Medulla oblongata (tissue), 1 donor: ENCODE data around the gene CPXM2.

Experiments
- DNase-seq: peaks from one replicate; pipeline ENCODE4 v3.0.0-alpha.2; 2015; ENCODE audit errors: extremely low spot score

CPXM2 gene

DNA sequence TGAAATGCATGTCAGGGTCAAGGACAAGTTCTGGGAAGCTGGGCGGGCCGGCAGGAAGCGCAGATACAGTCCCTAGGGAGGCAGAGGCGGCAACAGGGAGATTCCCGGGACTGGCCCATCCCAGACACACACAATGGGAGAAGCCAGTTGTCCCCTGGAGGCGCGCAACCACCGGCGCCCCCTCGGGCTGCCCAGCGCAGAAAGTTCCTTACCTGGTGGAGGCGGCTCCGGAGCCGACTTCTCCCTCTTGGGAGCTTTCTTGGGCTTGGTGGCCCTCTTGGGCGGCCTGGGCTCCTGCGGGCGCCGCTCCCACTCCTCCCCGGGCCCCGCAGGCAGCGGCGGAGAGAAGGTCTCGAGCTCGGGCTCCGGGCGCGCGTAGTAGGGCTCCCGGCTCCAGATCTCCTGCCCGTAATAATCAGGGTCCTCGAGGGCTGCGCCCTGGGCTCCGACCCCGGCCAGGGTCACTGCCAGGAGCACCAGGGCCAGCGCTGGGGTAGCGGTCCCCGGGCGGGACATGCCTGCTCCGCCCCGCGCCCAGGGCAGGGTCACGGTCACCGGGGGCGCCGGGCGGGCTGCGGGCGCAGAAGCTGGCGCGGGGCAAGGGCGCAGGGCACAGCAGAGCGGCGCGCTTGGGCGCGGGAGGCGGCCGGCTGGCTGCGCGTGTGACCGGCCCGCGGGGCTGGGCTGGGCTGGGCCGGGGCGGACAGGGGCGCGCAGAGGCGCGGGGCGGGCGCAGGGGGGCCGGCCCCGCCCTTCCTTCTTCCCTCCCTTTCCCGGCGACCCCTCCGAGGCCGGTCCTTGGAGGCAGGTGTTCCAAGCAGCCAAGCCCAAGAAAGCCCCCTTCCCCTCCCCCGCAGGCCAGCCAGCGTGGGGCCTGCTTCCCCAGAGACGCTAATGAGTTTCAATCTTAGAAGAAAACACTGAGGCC lies at the start of gene CPXM2:
Gene CPXM2, minus strand, starts transcription at position 664 of the 928 bp plus-strand sequence. Its CDS starts 148 bp downstream, at position 516.
- no peak for DNase-seq

DNA sequence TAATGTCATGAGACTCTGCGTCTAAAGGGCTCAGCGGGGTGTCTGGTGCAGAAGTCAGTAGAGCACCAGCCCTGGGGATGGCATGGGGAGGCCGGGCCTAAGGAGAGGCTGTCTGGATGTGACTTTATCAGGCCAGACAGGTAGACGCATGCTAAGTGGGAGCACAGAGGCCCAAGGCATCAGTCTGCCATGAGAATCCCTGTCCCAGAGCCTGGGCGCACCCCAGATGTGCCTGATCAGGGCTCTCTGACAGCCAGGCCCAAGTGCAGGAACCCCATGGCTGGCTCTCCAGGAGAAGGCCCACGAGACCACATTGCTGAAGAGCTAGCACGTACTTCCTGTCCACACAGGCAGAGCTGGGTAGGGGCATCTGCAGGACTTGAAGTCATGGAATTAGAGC lies 48.0 kb upstream of the CPXM2 start:
- no peak for DNase-seq

DNA sequence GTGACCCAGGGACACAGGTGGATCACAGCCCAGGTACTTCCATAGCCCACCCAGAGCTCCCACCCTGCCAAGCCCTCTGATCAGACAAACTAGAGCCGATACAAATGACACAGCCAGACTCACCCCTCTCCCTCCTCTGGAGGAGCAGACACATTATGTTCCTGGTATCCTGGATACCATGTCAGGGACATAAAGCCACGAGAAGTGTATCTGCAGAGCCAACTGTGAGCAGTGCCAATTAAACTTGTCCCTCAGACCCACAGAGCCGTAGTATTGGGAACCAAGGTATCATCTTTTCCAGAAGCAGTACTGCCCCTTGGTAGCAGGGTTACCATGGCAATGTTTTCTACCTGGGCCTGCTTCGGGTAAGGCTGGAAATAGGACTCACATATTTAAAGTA lies 47.3 kb upstream of the CPXM2 start:
- DNase-seq = no peak

DNA sequence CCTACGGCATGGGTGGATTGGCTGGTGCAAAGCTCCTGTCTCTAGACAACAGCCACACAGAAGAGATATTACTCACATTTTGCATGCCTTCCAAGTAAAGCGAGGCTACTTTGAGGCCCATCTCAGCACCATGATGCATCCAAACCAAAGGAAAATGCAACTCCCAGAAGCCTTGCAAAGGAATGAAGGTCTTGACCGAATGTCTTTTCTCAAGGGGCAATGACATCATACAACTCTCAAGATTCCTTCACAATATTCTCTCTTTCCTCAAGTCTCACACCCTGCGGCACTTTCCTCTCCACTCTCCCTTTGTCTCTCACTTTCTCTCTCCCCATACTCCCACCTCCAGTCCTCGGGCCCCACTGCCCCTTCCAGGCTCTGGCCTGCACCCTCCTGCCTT lies 44.8 kb upstream of the CPXM2 start:
- no peak for DNase-seq

DNA sequence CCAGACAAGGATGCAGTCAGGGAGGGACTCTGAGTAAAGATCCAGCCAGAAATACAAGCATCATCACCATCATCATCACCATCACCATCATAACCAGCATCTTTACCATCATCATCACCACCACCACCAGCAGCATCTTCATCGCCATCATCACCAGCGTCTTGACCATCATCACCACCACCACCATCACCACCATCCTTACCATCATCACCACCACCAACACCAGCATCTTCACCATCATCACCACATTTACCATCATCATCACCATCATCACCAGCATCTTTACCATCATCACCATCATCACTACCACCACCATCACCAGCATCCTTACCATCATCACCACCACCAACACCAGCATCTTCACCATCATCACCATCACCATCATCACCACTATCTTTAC lies 44.1 kb upstream of the CPXM2 start:
- no peak for DNase-seq

DNA sequence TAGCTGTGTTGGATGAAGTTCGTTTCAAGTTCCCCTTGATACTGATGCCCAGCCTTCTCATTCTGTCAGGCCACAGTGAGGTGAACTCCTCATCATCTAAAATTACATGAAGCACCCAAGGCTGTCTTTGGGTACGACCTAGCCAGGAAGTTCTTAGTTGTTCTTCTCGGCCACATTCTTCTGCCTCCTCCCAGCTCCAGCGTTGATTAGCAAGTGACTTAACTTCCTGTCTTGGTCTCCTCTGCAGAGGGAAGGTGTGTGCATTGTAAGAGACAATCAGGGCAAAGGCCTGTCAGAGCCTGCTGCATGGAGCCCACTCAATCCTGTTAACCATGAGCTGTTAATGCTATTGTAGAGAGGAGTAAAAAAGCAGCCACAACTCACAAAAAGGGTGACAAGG lies 43.2 kb upstream of the CPXM2 start:
- no peak for DNase-seq

DNA sequence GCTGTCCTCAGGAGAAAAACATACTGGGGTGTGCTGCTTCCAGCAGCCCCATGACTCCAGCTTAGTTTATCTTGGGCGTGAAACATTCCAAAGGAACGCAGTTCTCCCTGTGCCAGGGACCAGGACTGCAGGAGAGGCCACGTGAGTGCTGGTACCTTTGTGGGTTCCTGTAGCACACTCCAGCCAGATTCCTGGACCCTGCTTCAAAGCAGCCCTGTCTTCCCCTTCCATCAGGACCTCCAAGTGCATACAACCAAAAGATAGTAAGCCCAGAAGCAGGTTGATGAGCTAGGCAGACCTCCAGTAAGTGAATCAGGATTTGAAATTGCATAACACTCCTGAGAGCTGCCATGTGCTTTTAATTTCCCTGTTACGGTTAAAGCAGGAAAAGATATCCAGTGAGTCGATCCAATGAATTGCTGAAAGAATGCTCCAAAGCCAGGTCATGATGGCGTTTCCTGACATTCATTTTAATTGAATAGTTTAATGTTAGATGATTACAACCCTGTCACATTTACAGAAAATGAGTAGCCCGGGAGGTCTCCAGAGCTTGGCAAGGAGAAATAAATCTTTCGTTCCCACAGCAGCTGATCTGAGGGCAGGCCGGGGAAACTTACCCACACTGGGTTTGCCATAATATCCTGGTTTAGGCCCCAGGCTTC lies 38.9 kb upstream of the CPXM2 start:
- DNase-seq = no peak

DNA sequence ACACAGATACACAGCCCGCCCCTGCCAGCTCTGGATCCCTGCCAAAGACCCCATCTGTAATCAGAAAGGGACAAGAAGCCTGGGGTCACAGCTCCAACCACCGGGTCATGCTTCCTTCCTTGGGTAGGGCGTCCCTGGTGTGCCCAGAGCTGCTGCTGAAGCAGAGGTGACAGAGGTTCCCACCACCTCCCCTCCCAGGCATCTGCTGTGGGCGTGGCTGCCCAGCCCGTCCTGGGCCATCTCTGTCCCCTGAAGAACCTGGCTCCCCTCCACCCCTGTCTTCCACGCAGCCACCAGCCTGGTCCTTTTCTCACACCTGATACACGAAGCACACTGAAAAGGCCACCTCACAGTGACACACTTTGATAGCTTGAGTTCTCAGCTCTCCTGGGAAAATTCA lies 38.2 kb upstream of the CPXM2 start:
- no peak for DNase-seq

DNA sequence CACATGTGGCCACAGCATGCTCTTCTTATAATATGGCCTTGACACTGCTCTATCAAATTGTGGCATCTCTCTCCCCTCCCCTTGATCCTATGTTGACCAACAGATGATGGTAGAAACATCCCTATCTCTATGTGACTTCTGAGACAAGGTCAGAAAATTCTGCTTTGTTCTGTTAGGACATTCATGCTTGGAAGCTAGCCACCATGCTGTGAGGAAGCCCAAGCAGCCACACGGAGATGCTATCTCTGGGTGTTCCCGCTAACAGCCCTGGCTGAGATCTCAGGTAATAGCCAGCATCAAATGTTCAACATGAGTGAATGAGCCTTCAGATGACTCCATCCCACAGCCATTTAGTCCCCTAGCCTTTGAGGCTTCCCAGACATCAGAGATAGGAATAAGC lies 36.8 kb upstream of the CPXM2 start:
- DNase-seq = no peak

DNA sequence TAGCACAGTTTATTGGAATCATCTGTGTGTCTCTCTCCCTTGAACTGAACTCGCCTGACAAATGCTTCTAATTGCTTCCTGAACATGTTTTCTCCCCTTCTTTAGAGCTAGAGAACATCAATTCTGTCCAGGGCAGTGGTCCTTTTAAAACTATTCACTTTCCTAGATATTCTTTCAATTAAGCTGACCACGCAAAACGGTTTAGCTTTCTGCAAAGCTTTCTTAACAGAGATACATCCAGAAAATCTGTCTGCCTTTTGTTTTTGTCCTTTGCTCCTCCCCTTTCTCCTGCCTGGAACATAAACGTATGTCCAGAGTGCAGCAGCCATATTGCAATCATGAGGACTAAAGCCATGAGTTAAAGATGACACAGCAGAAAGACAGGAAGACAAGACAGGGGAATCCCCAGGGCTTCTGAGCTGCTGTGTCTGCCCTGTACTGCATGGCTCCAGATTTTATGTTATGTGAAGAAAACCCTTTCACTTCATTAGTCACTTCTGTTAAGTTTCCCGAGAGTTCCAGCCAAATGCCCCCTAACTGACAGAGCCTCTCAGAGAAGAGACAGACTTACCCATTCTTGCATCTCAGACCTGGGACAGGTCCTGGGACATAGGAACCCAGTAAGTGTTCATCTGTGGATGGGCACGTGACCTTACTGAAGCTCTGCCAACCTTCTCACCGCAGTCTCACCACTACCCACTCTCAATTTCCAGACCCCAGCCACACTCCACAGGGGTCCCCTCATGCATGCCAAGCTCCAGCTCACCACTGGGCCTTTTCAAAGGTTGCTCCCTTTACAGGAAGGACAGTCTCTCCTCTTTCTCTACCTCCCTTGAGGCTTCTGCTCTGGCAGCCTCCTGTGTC lies 35.0 kb upstream of the CPXM2 start:
- DNase-seq = no peak

DNA sequence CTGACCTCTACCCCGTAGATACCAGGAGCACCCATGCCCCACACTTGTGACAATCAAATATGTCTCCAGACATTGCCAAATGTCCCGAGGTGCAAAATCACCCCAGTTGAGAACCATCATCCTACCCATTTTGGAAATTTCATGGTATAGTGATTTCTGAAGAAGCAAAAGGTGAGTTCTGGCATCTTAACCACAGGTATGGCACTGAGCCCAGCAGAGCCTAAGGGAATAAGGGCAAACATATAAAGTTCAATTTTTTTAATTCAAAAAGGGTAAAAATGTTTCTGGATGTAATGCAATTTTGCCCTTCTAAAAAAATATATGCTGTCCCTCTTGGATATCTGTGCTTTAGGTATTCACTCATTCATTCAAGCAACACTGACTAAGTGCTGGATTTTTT lies 30.5 kb upstream of the CPXM2 start:
- no peak for DNase-seq

DNA sequence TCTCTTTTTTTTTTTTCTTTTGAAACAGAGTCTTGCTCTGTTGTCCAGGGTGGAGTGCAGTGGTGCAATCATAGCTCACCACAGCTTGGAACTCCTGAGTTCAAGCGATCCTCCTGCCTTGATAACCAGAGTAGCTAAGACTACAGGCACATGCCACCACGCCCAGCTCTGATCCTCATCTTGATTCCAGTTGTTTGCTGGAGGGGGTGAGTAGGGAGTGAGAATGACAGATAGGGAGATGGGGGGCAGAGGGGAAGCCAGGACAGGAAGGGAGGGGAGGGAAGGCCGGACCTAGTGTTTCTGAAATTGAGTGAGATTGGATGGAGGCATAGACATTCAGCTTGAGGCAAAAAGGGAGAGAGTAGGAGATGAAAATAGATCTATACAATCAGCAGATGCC lies 25.2 kb upstream of the CPXM2 start:
- DNase-seq = no peak

DNA sequence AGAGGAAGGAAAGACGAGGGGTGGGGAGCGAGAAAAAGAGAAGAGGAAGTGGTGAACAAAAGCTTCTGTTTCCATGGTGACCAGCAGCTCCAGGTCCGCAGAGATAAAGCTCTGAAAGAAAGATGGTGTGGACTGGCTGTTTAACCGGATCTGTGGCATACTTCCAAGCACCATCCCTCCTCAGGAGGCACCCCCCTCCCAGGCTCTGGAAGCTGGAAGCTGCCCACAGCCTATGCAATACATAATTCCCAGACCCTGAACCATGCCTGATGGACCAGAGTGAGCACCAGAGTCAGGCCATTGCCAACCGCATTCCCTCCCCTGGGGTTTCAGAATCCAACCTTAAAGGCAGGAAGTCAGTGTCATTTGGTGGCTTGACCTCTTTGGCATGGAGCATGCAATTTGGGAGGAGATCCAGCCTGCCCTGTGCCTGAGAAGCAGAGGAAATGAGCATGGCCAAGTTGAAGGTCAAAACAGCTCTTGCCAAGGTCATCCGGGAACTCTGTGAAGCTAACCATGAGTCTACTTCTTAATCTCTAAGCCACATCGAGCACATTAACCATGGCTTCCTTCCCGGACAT lies 22.2 kb upstream of the CPXM2 start:
- peak; percentile 42 for DNase-seq

DNA sequence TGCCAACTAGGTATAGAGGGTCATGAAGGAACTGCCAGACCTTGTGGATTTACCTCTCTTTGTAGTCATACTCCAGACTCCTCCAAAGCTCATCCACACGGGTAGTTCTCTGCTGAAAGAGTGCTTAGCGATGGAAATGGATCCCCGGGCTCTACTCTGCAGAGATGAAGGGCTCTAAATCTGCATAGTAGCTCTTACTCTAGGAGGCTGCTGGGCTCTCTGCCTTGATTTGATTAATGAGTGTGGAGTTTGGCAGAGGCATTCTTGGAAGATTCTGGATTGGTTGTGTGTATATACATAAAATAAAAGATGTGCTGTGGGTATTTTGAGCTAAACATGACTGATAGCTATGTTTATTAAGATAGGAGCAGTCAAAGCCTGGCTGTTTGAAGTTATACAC lies 21.3 kb upstream of the CPXM2 start:
- DNase-seq = no peak

DNA sequence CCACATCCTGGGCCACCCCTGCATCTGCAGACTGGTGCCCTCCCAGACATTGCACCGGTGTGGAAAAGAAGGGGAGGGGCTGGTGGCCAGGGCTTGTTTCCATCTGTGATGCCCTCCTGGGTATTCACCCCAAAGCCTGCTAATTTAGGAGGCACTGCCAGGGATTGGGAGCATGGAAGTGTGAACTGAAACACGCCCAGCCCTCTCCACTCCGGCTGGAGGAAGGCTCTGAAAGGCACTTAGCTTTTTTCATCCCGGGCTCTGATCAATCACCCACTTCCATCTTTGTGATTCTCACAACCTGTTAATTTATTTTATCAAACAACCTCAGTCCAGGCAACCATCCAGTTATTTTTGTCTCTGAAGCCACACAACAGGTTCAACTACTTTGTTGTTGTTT lies 20.9 kb upstream of the CPXM2 start:
- no peak for DNase-seq

DNA sequence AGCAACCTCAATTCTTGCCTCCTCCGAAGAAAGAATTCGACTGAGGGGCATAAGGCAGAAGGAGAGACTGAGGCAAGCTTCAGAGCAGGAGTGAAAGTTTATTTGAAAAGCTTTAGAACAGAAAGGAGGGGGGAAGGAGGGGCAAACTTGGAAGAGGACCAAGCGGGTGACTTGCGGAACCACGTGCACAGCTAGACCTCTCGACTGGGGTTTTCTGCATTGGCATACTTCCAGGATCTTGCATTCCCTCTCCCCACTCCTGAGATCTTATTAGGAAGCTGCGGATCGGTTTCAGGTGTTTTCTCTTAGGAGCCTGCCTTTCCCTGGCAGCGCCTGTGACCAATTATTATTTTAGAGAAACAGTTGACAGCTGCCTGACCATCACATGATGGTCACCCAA lies 20.3 kb upstream of the CPXM2 start:
- DNase-seq = no peak

DNA sequence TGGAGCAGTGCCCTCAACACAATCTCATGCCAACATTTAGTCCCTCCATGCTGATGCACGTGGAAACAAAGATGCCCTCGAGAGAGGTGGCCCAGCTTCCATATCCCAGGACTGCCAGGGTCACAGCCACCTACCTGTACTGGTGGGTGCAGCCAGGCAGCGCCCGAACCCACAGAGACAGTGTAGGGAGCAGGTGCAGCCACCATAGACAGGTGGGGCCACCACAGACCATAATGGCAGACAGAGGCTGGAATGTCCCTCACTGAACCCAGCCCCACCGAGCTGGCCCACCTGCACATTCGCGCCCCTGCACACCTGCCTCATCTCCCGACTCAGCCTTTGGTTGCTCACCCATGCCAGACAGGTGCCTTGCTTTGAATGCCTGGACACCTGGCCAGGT lies 18.3 kb upstream of the CPXM2 start:
- no peak for DNase-seq

DNA sequence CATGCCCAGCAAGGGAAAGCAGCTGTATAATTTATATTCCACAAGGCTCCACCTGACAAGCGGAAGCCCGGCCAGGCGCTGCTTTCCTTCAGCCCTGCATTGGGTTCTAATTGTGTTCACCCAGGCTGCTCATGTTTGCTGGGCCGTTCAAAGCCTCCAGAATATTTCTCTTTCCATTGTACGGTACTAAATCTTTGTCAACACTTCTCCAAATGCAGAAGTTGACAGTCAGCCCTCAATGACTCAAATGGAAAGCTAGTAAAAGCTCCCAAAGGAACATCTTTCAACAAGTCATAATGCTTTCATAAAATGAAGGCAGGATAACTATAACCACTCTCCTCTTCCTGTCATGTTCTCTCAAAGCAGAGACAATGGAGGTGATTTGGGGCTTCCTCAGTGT lies 17.8 kb upstream of the CPXM2 start:
- no peak for DNase-seq

DNA sequence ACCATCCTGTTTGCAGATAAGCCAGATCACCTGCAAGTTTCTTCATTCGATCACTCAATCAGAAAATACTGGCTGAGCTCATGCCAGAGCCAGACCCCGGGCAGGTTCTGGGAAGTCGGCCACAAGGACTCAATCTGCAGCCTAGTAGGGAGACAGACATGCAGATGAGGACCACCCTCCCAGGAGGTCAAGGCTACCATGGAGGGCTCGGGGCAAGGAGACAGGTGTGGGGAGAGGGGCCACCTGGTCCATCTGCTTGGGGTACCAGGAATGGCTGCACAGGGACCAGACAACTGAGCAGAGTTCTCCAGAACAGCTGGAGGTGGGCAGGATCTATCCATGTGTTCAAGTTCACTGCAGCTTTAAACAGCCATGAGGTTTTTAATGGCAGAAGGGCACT lies 16.8 kb upstream of the CPXM2 start:
- no peak for DNase-seq

DNA sequence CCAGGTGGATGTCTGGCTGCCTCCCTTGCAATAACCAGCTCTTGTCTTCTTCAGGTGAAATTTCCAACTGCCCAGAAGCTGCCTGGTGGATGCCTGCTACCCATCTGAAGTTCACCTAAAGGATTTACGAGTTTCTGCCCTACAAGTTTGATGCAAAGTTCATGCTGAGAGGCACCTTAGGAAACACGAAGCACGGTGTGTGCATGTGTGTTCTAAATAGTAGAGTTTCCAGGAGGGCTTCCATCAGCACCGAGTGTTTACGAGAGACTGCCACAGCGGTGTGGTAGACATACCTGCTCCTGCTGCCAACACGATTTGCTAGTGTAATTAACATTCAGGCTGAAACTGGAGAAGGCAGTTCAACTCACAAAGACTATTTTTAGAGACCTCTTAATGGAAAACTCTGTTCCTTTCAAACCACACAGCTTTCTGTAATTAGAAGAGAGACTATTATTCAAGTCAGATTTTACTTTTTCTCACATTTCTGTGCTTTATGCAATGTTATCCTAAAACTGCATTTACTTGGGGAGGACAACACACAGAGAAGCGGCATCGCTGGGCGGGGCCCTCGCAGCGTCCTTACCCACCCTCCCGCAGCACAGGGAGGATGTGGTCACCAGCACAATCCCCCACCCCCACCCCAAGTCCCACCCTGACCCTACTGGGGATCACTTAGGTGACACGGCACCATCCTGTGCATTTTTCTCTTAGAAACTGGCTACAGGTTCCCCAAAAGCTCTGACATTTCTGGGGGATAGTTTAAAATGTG lies 15.5 kb upstream of the CPXM2 start:
- DNase-seq = no peak

DNA sequence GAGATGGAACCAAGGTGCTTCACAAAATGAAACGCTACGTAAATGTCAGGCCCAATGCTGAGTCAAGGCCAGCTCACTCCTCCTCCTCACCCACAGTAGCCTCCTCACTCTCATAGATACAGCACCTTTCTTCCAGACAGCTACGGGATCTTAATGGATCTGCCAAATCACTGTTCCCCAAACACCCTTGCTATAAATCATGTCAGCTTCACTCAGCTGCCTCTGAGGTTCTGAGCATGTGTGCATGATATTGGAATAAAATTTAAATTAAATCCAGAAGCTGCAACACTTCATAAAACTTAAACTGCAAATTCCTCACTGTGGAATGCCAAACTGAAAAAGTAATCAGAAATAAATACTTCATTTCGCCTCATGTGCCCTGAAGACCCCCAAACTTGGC lies 14.7 kb upstream of the CPXM2 start:
- no peak for DNase-seq
